Measurements from ENCODE around the gene ARF3.

The ARF3 gene

GRCh38 chr12:48957141-48958048, at the start of gene ARF3:
TSS of gene ARF3 (minus strand) at chr12:48957487. CDS start at chr12:48941095, 16,392 bp downstream.
- DNase-seq, result peak; percentile 90

DNA sequence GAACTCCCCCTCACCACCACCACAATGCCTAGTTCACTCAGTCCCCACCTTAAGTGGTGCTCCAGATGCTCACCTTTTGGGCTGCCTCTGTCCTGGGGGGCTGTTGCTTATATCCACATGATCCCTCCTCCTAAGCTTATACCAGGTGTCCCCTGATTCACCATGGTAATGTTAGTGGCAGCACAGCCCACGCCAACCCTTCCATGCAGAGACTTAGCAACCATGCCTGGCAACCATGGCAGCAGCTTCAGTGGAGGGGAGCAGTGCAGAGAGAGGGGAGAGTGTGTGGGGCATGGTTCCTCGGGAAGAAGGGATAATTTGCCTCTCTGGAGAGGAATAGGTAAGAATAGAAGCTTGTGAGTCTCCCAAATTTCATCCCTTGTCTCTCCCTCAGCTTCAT, 43.1 kb upstream of the ARF3 start:
- no peak for DNase-seq

GRCh38 chr12:48999371-49000131, 42.3 kb upstream of the ARF3 start, which contains the start of gene DDN:
TSS of gene DDN (minus strand) at chr12:48999375. CDS start at chr12:48999287, 88 bp downstream.
- DNase-seq, result no peak

- DNase-seq, result no peak
These were observed 41.4 kb upstream of the ARF3 start for GRCh38 chr12:48998497-48999353.

DNA sequence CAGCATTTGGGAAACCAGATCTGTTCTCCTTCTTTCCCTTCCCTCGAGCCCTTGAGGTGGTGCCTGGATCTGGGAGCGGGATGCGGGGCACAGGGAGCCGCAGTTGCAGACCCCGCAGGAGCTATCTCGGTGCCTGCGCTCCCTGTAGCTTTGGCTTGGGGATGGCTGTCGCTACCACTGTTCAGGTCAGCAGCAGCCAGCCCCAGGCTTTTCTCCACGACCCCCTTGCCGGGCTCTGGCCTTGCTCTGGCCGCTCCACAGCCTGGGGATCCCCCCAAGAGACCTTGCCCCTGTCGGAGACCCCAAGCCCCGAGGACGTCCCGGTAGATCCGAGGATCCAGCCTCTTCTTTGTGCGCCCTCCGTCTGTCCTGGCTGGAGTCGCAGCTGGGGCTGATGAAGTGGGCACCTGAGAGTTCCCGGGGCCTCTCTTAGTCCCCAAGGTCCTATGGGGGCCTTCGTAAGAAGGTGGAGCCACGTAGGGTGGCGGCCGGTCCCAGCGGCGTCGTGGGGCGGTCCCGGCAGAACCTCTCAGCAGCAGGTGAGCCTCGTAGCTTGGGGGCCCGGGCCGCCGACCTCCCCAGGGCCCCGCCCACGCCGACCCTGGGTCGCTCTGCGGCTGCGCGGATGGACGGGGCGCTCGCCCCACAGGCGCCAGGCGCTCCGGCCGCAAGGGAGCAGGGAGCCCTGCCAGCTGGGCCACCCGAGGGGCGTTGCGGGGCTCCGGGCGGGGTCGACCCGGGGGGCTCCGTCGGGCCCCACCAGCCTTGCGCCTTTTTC, 40.6 kb upstream of the ARF3 start:
- DNase-seq, result no peak

- no peak for DNase-seq
These were observed 39.8 kb upstream of the ARF3 start for GRCh38 chr12:48996794-48997718.

DNA sequence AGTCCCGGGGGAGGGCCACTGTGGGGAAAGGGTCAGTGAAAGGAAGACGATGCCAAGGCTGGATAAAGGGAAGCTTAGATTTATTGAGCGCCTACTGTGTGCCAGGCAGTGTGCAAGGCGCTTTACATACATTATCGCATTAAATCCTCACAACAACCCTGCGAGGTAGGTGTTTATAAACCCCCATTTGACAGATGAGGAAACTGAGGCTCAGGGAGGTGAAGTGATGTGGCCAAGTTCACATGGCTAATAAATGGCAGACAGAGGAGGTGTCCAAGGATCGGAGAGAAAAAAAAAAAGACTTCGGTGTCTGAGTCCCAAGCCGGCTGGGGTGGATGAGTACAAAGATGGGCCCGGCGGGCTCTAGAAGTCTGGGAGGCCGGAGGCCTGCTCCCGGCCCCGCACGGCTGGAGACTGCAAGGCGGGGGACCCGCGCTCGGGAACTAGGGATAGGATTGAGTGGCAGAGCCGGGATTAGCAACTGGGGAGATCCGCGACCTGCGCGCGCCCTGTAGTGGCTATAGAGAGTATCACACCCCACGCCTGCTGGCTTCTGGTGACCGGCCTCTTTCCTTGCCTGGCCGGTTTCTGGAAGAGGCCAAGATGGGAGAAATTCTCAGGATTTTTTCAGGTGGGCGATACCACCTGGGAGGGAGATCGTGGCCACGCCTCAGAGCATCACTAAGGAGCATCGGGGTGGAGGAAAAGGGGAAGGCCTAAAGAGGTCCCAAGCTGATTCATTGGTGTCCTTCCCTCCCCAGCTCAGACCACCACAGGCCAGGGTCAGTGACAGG, 38.0 kb upstream of the ARF3 start:
- peak; percentile 79 for DNase-seq

DNA sequence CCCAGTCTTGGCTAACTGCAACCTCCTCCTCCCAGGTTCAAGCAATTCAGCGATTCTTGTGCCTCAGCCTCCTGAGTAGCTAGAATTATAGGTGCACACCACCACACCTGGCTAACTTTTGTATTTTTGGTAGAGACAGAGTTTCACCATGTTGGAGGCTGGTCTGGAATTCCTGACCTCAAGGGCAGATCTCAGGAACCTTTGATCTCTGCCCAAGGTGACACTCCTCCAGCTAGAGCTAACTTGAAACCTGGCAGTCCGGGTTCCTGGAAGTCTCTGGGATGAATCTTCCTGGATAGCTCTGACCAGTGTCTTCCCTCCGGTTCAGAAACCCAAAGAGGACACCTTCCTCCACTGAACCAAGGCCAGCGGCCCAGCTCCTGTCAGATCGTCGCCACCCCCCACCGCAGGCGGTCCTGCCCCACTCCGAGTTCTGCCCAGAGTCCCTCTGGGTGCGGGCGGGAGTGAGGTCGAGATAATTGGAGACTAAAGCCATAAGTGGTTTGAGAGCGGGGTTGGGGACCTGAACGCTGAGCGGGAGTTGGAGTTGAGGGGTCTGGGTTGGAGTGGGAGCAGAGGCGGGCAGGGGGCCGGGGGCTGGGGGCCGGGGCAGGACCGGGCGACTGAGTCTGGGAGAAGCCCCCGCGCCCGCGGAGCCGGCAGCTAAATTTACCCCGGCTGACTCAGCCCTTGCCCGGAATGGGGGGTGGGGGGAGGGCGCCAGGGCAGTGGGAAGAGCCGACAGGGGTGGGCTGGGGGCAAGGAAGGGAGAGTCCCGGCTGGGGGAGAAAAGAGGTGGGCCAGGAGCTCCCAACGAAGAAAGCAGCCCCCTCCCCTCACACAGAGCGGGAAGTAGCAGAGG, 37.2 kb upstream of the ARF3 start:
- no peak for DNase-seq

- DNase-seq, result no peak
These were observed 36.5 kb upstream of the ARF3 start for GRCh38 chr12:48993787-48994186.

GRCh38 chr12:48991247-48992050, 34.2 kb upstream of the ARF3 start:
- no peak for DNase-seq

DNA sequence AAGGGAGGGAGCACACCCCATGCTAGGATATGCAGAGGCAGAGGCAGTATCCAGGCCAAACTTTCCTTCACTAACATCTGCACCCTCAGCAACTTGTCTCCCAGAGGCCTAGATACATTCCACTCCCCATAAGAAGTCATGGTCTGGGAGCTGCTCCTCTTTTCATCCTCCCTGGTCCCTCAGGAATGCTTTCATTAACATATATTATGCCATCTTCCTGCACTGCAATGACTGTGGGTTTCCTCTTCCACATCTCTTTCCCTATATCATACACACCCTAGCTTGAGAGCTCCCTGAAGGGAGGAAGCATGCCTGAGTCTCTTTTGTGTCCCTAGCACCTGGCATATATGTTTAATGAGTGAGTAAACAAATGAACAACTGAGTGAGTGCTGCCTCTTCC, 33.3 kb upstream of the ARF3 start:
- no peak for DNase-seq

DNA sequence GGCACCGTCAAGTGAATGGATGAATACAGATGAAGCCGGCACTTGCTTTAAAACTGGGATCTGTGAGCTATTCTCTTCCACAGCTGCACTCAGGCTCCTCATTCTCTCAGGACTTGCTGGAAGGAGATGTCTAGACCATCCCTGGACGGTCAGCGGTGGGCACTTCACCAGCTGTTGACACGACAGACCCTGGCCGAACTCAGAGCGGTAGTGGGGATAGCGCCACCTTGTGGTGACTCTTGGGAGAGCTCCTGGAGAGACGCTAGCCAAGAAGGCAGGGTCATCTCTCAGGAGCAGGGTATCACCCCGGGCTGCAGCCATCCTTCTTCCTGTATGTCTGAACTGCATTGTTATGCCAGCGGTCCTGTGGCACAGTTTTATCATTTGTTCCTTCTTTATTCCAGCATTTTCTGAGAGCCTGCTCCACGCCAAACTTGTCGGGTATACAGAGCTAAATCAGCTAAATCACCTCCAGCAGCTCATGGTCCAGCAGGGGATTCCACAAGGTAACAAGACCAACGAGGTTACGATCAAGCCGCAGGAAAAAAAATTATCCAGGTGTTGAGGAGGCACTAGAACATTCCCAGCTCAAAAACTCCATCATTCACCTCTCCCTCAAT, 30.9 kb upstream of the ARF3 start:
- peak; percentile 70 for DNase-seq

- DNase-seq, result no peak
These were observed 29.5 kb upstream of the ARF3 start for GRCh38 chr12:48986720-48987291.

- no peak for DNase-seq
These were observed 28.6 kb upstream of the ARF3 start for GRCh38 chr12:48985901-48986300.

DNA sequence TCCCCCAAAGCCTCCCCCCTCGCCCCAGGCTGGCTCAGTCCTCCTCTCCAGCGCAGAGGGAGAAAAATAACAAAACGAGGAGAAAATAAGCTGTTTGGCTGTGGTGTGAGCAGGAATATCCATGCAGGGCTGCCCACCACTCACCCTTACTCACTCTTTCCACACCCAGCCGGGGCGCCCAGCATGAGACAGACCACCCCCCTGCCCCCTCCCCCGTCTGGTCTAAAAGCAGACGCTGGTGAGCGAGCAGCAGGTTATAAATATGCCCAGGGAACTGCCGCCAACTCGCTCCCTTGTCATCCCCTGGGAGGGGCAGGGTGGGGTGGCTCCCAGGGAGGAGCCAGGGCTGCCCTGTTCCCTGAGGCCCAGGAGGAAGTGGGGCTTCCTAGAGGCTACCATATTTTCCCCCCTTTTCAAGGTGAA, 28.2 kb upstream of the ARF3 start:
- no peak for DNase-seq

DNA sequence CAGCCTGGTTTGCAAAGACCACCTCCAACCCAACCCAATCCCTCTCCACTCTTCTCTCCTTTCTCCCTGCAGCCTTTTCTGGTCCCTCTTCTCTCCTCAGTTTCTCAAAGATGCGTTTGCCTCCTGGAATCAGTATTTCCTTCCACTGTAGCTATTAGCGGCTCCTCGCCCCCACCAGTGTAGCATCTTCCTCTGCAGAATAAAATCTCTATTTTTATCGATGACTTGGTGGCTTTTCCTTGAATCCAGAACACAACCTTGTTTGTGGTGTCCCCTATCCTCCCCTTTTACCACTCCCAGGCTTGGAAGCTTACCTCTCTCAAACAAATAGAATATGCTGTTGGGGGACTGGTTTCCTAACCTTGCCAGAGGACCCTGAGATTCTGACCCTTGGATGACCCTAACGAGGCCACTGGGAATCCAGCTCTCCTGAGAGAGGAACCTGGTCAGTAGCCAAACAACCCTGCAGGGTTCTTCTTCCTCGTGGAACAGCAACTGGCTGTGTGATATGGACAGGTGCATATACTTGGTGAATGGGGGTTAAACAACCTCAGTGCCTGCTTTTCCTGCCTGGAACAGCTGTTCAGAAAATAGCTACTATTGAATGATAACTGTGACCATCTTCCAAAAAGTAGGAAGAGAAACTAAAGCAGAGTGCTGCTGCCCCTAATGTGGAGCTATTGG, 25.3 kb upstream of the ARF3 start:
- DNase-seq, result no peak

- DNase-seq, result no peak
These were observed 24.5 kb upstream of the ARF3 start for GRCh38 chr12:48981757-48982157.
